A549 (cell line): ENCODE data around the gene SCG2. TPM values are rescaled to one million over a fixed set of nuclear protein-coding genes. Genes with fewer than 3 reads are reported as not detected.
A peak's percentile ranks its signal among the peaks of the same experiment; 100 is the strongest.

Experiments
- ATAC-seq, 2 experiments: fragments of 200-7000 bp in 1 of 2; fragments of >200 bp in 1 of 2; cut with Nextera tagmentation in 1 of 2; cut with Tn5 transposase in 1 of 2; 3 replicates each; pipeline versions ENCODE4 v1.8.0 to v1.9.1; 2018 to 2020; ENCODE audit warnings: mild to moderate bottlenecking in 1 of 2, moderate library complexity in 1 of 2
- CTCF ChIA-PET: fragments of 300-600 bp; sonication (Branson Sonifier 250); formaldehyde crosslinking; extraction: SDS; loops from one replicate; lab custom pipeline; 2021; ENCODE audit warnings: antibody characterized with exemption, inconsistent platforms; lab: Yijun Ruan, JAX
- POLR2A ChIA-PET: fragments of 350-600 bp; formaldehyde crosslinking; extraction: SDS; loops from one replicate; lab custom pipeline; 2021; ENCODE audit warnings: antibody characterized with exemption, inconsistent platforms; lab: Yijun Ruan, JAX
- DNase-seq, 2 experiments: peaks; one replicate each; pipeline versions ENCODE4 v3.0.0 to v3.0.0-alpha.2; 2011 to 2016; ENCODE audit warnings: low read depth in 1 of 2, low spot score in 1 of 2
- FAIRE-seq: peaks from 2 replicates; lab custom pipeline; 2011; peaks lifted over from hg19 to GRCh38; lab: Jason Lieb, UNC
- H3K27ac ChIP-seq, 2 experiments: fragments of >200 bp; sonication (Bioruptor Twin); formaldehyde crosslinking; 3 replicates each; pipeline ENCODE4 v1.5.1; 2016 to 2017
- H3K4me1 ChIP-seq: fragments of >200 bp; sonication (Bioruptor Twin); formaldehyde crosslinking; 3 replicates; pipeline ENCODE4 v1.6.1; 2016
- H3K4me2 ChIP-seq: fragments of >200 bp; sonication (Bioruptor Twin); formaldehyde crosslinking; 3 replicates; pipeline ENCODE4 v1.6.1; 2016
- H3K4me3 ChIP-seq: fragments of >200 bp; sonication (Bioruptor Twin); formaldehyde crosslinking; 3 replicates; pipeline ENCODE4 v1.5.1; 2016
- H3K9me3 ChIP-seq: fragments of >200 bp; sonication (Bioruptor Twin); formaldehyde crosslinking; 3 replicates; pipeline ENCODE4 v1.6.1; 2016
- CEBPB ChIP-seq, 2 experiments: fragments of >200 bp in 1 of 2; sonication (Bioruptor Twin) in 1 of 2; formaldehyde crosslinking in 1 of 2; IDR thresholded peaks; 2 replicates each; pipeline ENCODE4 v1.6.1; 2012 to 2016
- EHMT2 ChIP-seq: fragments of 200-600 bp; sonication (generic); IDR thresholded peaks from 2 replicates; pipeline ENCODE4 v1.6.1; 2016; ENCODE audit warnings: antibody characterized with exemption, low read depth, mild to moderate bottlenecking, moderate library complexity
- EP300 ChIP-seq, 2 experiments: fragments of >200 bp; sonication (Bioruptor Twin); formaldehyde crosslinking; IDR thresholded peaks; 2 replicates in 1 of 2; 3 replicates in 1 of 2; pipeline ENCODE4 v1.6.1; 2016 to 2017
- FOSL2 ChIP-seq, 2 experiments: fragments of 450-650 bp in 1 of 2; fragments of >200 bp in 1 of 2; sonication (Bioruptor Twin) in 1 of 2; formaldehyde crosslinking; IDR thresholded peaks; 2 replicates each; pipeline versions ENCODE4 v1.5.0 to v1.6.1; 2016 to 2020; ENCODE audit warnings: mild to moderate bottlenecking in 1 of 2, moderate library complexity in 1 of 2
- GATA3 ChIP-seq: IDR thresholded peaks from 2 replicates; pipeline ENCODE4 v1.6.1; 2012; ENCODE audit warnings: borderline replicate concordance
- HOXB5 ChIP-seq: fragments of 250-450 bp; sonication (Bioruptor Pico); IDR thresholded peaks from 2 replicates; pipeline ENCODE4 v1.5.0; 2020; ENCODE audit warnings: mild to moderate bottlenecking, moderate library complexity
- JUN ChIP-seq, 2 experiments: fragments of >200 bp; sonication (Bioruptor Twin); formaldehyde crosslinking; IDR thresholded peaks; 2 replicates in 1 of 2; 3 replicates in 1 of 2; pipeline ENCODE4 v1.6.1; 2016 to 2017
- JUNB ChIP-seq: fragments of >200 bp; sonication (Bioruptor Twin); formaldehyde crosslinking; IDR thresholded peaks from 2 replicates; pipeline ENCODE4 v1.6.1; 2016
- KDM1A ChIP-seq: fragments of 200-600 bp; sonication (generic); IDR thresholded peaks from 2 replicates; pipeline ENCODE4 v1.6.1; 2016; ENCODE audit warnings: low read depth, mild to moderate bottlenecking
- MAFK ChIP-seq: fragments of 450-650 bp; IDR thresholded peaks from 2 replicates; pipeline ENCODE4 v1.6.1; 2014; ENCODE audit not compliant: partially characterized antibody
- MYC ChIP-seq: IDR thresholded peaks from 2 replicates; pipeline ENCODE4 v1.6.1; 2012; ENCODE audit warnings: mild to moderate bottlenecking, inconsistent platforms, low read length, improper control_type of control experiment, borderline replicate concordance
- NPAS2 ChIP-seq: fragments of 250-450 bp; sonication (Bioruptor Pico); IDR thresholded peaks from 2 replicates; pipeline ENCODE4 v1.8.0; 2022; ENCODE audit warnings: mild to moderate bottlenecking, moderate library complexity, borderline replicate concordance
- NR3C1 ChIP-seq: fragments of >200 bp; sonication (Bioruptor Twin); formaldehyde crosslinking; IDR thresholded peaks from 3 replicates; pipeline ENCODE4 v1.6.1; 2017
- POLR2A ChIP-seq: IDR thresholded peaks from 2 replicates; pipeline ENCODE4 v1.6.1; 2012; ENCODE audit warnings: mild to moderate bottlenecking, low read length
- RAD21 ChIP-seq, 2 experiments: fragments of >200 bp in 1 of 2; sonication (Bioruptor Twin) in 1 of 2; formaldehyde crosslinking in 1 of 2; IDR thresholded peaks in 1 of 2; conservative IDR thresholded peaks in 1 of 2; 2 replicates in 1 of 2; 3 replicates in 1 of 2; pipeline ENCODE4 v1.6.1; 2012 to 2018; ENCODE audit warnings: inconsistent platforms in 1 of 2
- RARB ChIP-seq: fragments of 250-450 bp; sonication (Bioruptor Pico); IDR thresholded peaks from 2 replicates; pipeline ENCODE4 v1.8.0; 2021; ENCODE audit warnings: mild to moderate bottlenecking, moderate library complexity
- SMC3 ChIP-seq: fragments of >200 bp; sonication (Bioruptor Twin); formaldehyde crosslinking; IDR thresholded peaks from 3 replicates; pipeline ENCODE4 v1.6.1; 2018; ENCODE audit warnings: inconsistent platforms
- SREBF2 ChIP-seq: fragments of 450-650 bp; IDR thresholded peaks from 2 replicates; pipeline ENCODE4 v1.6.1; 2014; ENCODE audit warnings: mild to moderate bottlenecking, moderate library complexity
- TP53 ChIP-seq: fragments of 250-450 bp; sonication (Bioruptor Pico); IDR thresholded peaks from 2 replicates; pipeline ENCODE4 v1.5.0; 2021; ENCODE audit warnings: mild to moderate bottlenecking, moderate library complexity
- ZNF302 ChIP-seq: fragments of 250-450 bp; sonication (Bioruptor Pico); IDR thresholded peaks from 2 replicates; pipeline ENCODE4 v1.9.0; 2021; ENCODE audit warnings: inconsistent platforms, mild to moderate bottlenecking, moderate library complexity
- ZSCAN20 ChIP-seq: fragments of 250-450 bp; sonication (Bioruptor Pico); IDR thresholded peaks from 2 replicates; pipeline ENCODE4 v1.8.0; 2022; ENCODE audit warnings: mild to moderate bottlenecking, moderate library complexity
- WGBS: methylation state at CpG from one replicate; pipeline ENCODE4 v1.1.6; 2017; ENCODE audit errors: missing lambda C conversion rate; 5-methylcytosine and 5-hydroxymethylcytosine counted together
- polyA plus RNA-seq, 4 experiments: library from polyadenylated mRNA; depleted of rRNA in 3 of 4; stranded (reverse); fragments of >200 nt; fragmentation: RNase III in 1 of 4; extraction: RNeasy Plus Mini Kit Qiagen cat#74134 plus additional on column Dnase treatment in 1 of 4; gene quantifications; 2 replicates in 3 of 4; 3 replicates in 1 of 4; pipeline ENCODE4 v1.2.3, GENCODE V29; 2011 to 2017
- TF ChIP-seq, protein P1 (sequence below): fragments of >200 bp; sonication (Bioruptor Twin); formaldehyde crosslinking; IDR thresholded peaks from 3 replicates; pipeline ENCODE4 v1.6.1; 2016
- TF ChIP-seq, protein P2 (sequence below): fragments of >200 bp; sonication (Bioruptor Twin); formaldehyde crosslinking; IDR thresholded peaks from 3 replicates; pipeline ENCODE4 v1.5.1; 2016
- TF ChIP-seq, protein P3 (sequence below): IDR thresholded peaks from 2 replicates; pipeline ENCODE4 v1.6.1; 2012
- TF ChIP-seq, protein P4 (sequence below): fragments of 450-650 bp; IDR thresholded peaks from 2 replicates; pipeline ENCODE4 v1.6.1; 2014; ENCODE audit warnings: antibody characterized with exemption

Gene SCG2
- polyA plus RNA-seq, 2 of the 4 experiments (the other 2 are of a cell fraction): 0.84 to 10.2 TPM

DNA sequence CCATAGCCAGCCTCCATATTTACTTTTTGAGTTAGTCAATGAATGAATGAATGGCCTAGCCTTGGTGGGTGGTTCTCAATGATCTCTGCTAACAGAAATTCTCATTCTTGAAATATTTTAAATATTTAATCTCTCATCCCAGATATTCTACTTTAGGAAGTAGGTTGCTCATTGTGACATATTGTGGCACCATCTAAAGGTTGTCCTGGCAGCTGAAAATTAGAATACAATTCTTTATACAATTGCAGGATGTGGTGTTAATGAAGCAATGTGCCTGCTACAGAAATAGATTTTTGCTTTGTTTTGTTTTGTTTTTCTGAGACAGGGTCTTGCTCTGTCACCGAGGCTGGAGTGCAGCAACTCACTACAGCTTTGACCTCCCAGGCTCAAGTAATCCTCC, 35.8 kb downstream of the SCG2 start:
- Histone ChIP-seq H3K9me3 (no peaks in the 10 kb centered on the region), H3K27ac (0 out of 6 replicates have a peak overlapping the region, but pooled peaks of 1 of the 2 experiments have one; percentile 9), H3K4me1 (peaks cover 32% of the 10 kb centered on the region), H3K4me3 (no peak overlapping the region), H3K4me2 (peak overlapping the region; percentile 16; the same call in 1 of the 3 replicates)
- CTCF ChIA-PET: interaction anchor here (0.6 to 1.7 kb wide), 3 partner anchors 11 to 29 kb away, joined by 4 to 5 read pairs (median 4); no protein-coding TSS in a partner anchor
- DNase-seq (peak in 1 of 2 experiments; percentile 39), ATAC-seq (peak in 1 of 2 experiments; percentile 34; a peak in 2 of 6 replicates), FAIRE-seq (no peak)
- TF ChIP-seq KDM1A: no peak
- no peak for TF ChIP-seq NR3C1
- 0 out of 5 replicates have a peak, but pooled peaks of 1 of the 2 experiments have one; percentile 14 for TF ChIP-seq RAD21 (conservative IDR thresholded peaks at IDR 0.05 in 1 of 2, IDR thresholded peaks at IDR 0.05 in 1 of 2)
- peak; percentile 18; the same call in 1 of the 2 replicates for TF ChIP-seq EHMT2
- TF ChIP-seq HOXB5: no peak
- POLR2A ChIA-PET: no interaction called here
- WGBS: 88% methylated on average over 1 of the region's 1 CpG

DNA sequence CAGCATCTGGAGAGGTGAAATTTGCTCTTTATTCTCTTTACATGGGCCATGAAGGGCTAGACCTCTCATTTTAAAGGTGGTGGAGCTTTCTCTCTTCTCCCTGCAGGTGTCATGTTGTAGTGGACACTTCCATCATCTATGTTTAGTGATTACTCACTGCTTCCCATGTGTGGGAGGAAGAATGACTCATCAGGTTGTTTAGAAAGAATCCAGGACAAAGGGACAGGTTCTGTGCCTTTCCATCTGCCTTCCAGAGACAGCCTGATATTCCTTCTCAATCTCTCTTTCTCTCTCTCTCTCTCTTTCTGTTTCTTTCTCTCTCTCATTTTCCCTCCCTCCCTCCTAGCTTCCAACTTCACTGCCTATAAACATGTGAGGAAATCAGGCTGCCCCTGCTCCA, 38.7 kb downstream of the SCG2 start:
- ChIA-PET POLR2A (no interaction called here), CTCF (interaction anchor here (1.0 to 1.6 kb wide), 4 partner anchors 9 to 592 kb away, joined by 3 to 5 read pairs (median 3); no protein-coding TSS in a partner anchor)
- peak; percentile 98 for FAIRE-seq
- ATAC-seq: peak; percentile 94 to 98
- Histone ChIP-seq H3K27ac (peak overlapping the region; percentile 75 to 88), H3K4me2 (peak overlapping the region; percentile 60), H3K9me3 (no peaks in the 10 kb centered on the region), H3K4me1 (peaks cover 40% of the 10 kb centered on the region), H3K4me3 (no peak overlapping the region)
- peak in 1 of 2 experiments; percentile 40; a peak in 1 of 5 replicates for TF ChIP-seq JUN (IDR thresholded peaks at IDR 0.05)
- TF ChIP-seq POLR2A: no peak
- TF ChIP-seq, protein P1, sequence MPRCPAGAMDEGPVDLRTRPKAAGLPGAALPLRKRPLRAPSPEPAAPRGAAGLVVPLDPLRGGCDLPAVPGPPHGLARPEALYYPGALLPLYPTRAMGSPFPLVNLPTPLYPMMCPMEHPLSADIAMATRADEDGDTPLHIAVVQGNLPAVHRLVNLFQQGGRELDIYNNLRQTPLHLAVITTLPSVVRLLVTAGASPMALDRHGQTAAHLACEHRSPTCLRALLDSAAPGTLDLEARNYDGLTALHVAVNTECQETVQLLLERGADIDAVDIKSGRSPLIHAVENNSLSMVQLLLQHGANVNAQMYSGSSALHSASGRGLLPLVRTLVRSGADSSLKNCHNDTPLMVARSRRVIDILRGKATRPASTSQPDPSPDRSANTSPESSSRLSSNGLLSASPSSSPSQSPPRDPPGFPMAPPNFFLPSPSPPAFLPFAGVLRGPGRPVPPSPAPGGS: no peak
- TF ChIP-seq, protein P2, sequence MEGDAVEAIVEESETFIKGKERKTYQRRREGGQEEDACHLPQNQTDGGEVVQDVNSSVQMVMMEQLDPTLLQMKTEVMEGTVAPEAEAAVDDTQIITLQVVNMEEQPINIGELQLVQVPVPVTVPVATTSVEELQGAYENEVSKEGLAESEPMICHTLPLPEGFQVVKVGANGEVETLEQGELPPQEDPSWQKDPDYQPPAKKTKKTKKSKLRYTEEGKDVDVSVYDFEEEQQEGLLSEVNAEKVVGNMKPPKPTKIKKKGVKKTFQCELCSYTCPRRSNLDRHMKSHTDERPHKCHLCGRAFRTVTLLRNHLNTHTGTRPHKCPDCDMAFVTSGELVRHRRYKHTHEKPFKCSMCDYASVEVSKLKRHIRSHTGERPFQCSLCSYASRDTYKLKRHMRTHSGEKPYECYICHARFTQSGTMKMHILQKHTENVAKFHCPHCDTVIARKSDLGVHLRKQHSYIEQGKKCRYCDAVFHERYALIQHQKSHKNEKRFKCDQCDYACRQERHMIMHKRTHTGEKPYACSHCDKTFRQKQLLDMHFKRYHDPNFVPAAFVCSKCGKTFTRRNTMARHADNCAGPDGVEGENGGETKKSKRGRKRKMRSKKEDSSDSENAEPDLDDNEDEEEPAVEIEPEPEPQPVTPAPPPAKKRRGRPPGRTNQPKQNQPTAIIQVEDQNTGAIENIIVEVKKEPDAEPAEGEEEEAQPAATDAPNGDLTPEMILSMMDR: no peak
- peak; percentile 23 to 42; a peak in 1 of 5 replicates for TF ChIP-seq RAD21 (conservative IDR thresholded peaks at IDR 0.05 in 1 of 2, IDR thresholded peaks at IDR 0.05 in 1 of 2)
- no peak for TF ChIP-seq TP53 (CRISPR knock-in tag)
- peak; percentile 30; the same call in 1 of the 2 replicates for TF ChIP-seq GATA3
- peak in 1 of 2 experiments; percentile 63; a peak in 1 of 4 replicates for TF ChIP-seq CEBPB (IDR thresholded peaks at IDR 0.05)
- TF ChIP-seq ZSCAN20 (CRISPR knock-in tag): no peak
- no peak for TF ChIP-seq MYC
- TF ChIP-seq FOSL2 (IDR thresholded peaks at IDR 0.05): peak; percentile 92
- peak; percentile 98 for TF ChIP-seq FOSL2 (CRISPR knock-in tag; IDR thresholded peaks at IDR 0.05)
- TF ChIP-seq SMC3: peak; percentile 36; the same call in 1 of the 3 replicates
- peak; percentile 81 for TF ChIP-seq MAFK
- TF ChIP-seq NPAS2 (CRISPR knock-in tag): no peak
- no peak for TF ChIP-seq KDM1A
- TF ChIP-seq, protein P3, sequence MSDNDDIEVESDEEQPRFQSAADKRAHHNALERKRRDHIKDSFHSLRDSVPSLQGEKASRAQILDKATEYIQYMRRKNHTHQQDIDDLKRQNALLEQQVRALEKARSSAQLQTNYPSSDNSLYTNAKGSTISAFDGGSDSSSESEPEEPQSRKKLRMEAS: peak; percentile 69
- peak in 1 of 2 experiments; percentile 18; a peak in 1 of 5 replicates for TF ChIP-seq EP300 (IDR thresholded peaks at IDR 0.05)
- peak; percentile 78 for TF ChIP-seq JUNB
- TF ChIP-seq ZNF302 (CRISPR knock-in tag): no peak
- no peak for TF ChIP-seq SREBF2
- TF ChIP-seq, protein P4, sequence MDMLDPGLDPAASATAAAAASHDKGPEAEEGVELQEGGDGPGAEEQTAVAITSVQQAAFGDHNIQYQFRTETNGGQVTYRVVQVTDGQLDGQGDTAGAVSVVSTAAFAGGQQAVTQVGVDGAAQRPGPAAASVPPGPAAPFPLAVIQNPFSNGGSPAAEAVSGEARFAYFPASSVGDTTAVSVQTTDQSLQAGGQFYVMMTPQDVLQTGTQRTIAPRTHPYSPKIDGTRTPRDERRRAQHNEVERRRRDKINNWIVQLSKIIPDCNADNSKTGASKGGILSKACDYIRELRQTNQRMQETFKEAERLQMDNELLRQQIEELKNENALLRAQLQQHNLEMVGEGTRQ: no peak
- TF ChIP-seq RARB: no peak
- peak; percentile 82 to 88 for DNase-seq
